MM.1S (cell line): Measurements from ENCODE around the gene AKAP6.

Experiments
- DNase-seq: peaks from one replicate; pipeline ENCODE4 v3.0.0-alpha.2; 2015
- H2AFZ ChIP-seq: fragments of 300-600 bp; sonication (generic); 2 replicates; pipeline ENCODE4 v1.6.0; 2016; ENCODE audit warnings: antibody characterized with exemption, low read length
- H3F3A ChIP-seq: fragments of 300-600 bp; sonication (generic); 2 replicates; pipeline ENCODE4 v1.6.1; 2016; ENCODE audit warnings: mild to moderate bottlenecking, antibody characterized with exemption, low read length, moderate library complexity, mixed read lengths; ENCODE audit not compliant: insufficient read depth
- H3K27ac ChIP-seq: fragments of 300-600 bp; sonication (generic); 2 replicates; pipeline ENCODE4 v1.5.1; 2016; ENCODE audit warnings: mild to moderate bottlenecking, low read length
- H3K27me3 ChIP-seq: fragments of 300-600 bp; sonication (generic); replicated peaks from 2 replicates; pipeline ENCODE4 v1.6.0; 2016; ENCODE audit warnings: low read length; ENCODE audit not compliant: insufficient read depth
- H3K36me3 ChIP-seq: fragments of 300-600 bp; sonication (generic); replicated peaks from 2 replicates; pipeline ENCODE4 v1.6.1; 2016; ENCODE audit warnings: mild to moderate bottlenecking, low read length, mixed read lengths; ENCODE audit not compliant: insufficient read depth
- H3K4me1 ChIP-seq: fragments of 300-600 bp; sonication (generic); 2 replicates; pipeline ENCODE4 v1.6.1; 2016; ENCODE audit warnings: low read length, mixed read lengths
- H3K4me2 ChIP-seq: fragments of 300-600 bp; sonication (generic); 2 replicates; pipeline ENCODE4 v1.6.0; 2016; ENCODE audit warnings: low read depth, low read length
- H3K4me3 ChIP-seq: fragments of 300-600 bp; sonication (generic); 2 replicates; pipeline ENCODE4 v1.5.1; 2016; ENCODE audit warnings: low read length, mixed read lengths
- H3K79me2 ChIP-seq: fragments of 300-600 bp; sonication (generic); 2 replicates; pipeline ENCODE4 v1.6.1; 2016; ENCODE audit warnings: mixed run types, low read length, mixed read lengths
- H3K9ac ChIP-seq: fragments of 300-600 bp; sonication (generic); 2 replicates; pipeline ENCODE4 v1.6.1; 2016; ENCODE audit warnings: low read length, mixed read lengths
- H3K9me2 ChIP-seq: fragments of 300-600 bp; sonication (generic); replicated peaks from 2 replicates; pipeline ENCODE4 v1.6.1; 2016; ENCODE audit warnings: mild to moderate bottlenecking, low read length, mixed read lengths; ENCODE audit not compliant: insufficient read depth
- H3K9me3 ChIP-seq: fragments of 300-600 bp; sonication (generic); replicated peaks from 2 replicates; pipeline ENCODE4 v1.6.1; 2016; ENCODE audit warnings: mild to moderate bottlenecking, low read length, mixed read lengths; ENCODE audit not compliant: insufficient read depth
- H4K20me1 ChIP-seq: fragments of 300-600 bp; sonication (generic); 2 replicates; pipeline ENCODE4 v1.6.1; 2016; ENCODE audit warnings: mild to moderate bottlenecking, low read length, moderate library complexity, mixed read lengths; ENCODE audit not compliant: insufficient read depth
- EZH2 ChIP-seq: fragments of 300-600 bp; sonication (generic); optimal IDR thresholded peaks from 2 replicates; pipeline ENCODE3; 2017; ENCODE audit warnings: low read depth, mild to moderate bottlenecking, antibody characterized with exemption, low read length, mixed read lengths
- EZH2phosphoT487 ChIP-seq: fragments of 300-600 bp; sonication (generic); IDR thresholded peaks from 2 replicates; pipeline ENCODE4 v1.6.1; 2018; ENCODE audit warnings: antibody characterized with exemption, low read length
- TF ChIP-seq, protein P1 (sequence below): fragments of 300-600 bp; sonication (generic); IDR thresholded peaks from 2 replicates; pipeline ENCODE4 v1.5.1; 2016; ENCODE audit warnings: antibody characterized with exemption, low read length, mixed read lengths

Gene AKAP6

DNA sequence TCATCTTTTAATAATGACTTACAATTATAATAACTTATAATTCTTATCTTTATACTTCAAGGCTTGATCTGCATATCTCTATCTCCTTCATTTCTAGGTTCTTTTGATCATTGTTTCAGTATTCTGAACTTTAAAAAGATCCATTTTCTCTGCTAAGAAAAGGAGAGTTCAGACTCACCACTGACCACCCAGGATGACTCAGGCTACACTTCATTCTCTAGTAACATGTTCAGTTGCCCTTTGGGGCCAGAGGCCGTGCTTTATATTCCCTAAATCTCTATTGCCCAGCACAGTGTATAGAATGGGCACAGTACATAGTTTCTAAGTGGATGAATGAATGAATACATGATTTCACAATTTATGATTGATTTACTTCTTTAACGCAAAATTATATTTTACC lies 268.7 kb downstream of the AKAP6 start:
- Histone ChIP-seq H3K9me3 (no peaks in the 10 kb centered on the region), H3K4me1 (no peaks in the 10 kb centered on the region)

DNA sequence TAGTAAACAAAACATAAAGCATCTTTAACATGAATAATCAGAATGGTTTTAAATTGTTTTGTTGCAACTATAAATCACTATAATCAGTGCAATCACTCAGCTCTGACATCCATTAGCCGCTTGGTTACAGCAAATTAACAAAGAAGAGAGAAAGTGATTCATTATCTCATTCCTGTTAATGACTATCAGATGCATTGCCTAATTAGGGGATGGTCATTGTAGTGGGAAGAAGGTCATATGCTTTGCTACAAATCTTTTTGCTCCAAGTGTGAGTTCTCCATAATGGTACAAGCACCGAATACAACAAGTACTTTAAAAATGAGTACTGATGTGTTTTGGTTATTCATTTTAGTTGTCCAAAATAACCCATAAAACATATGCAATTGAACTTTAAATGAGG lies 272.0 kb downstream of the AKAP6 start:
- no peak overlapping the region for H3K4me2 ChIP-seq
- no peaks in the 10 kb centered on the region for H3K27me3 ChIP-seq
- H3K9me3 ChIP-seq = no peaks in the 10 kb centered on the region
- H3K79me2 ChIP-seq = no peaks in the 10 kb centered on the region
- H2AFZ ChIP-seq = no peak overlapping the region
- H3K27ac ChIP-seq = no peak overlapping the region
- DNase-seq = no peak
- TF ChIP-seq, protein P1, sequence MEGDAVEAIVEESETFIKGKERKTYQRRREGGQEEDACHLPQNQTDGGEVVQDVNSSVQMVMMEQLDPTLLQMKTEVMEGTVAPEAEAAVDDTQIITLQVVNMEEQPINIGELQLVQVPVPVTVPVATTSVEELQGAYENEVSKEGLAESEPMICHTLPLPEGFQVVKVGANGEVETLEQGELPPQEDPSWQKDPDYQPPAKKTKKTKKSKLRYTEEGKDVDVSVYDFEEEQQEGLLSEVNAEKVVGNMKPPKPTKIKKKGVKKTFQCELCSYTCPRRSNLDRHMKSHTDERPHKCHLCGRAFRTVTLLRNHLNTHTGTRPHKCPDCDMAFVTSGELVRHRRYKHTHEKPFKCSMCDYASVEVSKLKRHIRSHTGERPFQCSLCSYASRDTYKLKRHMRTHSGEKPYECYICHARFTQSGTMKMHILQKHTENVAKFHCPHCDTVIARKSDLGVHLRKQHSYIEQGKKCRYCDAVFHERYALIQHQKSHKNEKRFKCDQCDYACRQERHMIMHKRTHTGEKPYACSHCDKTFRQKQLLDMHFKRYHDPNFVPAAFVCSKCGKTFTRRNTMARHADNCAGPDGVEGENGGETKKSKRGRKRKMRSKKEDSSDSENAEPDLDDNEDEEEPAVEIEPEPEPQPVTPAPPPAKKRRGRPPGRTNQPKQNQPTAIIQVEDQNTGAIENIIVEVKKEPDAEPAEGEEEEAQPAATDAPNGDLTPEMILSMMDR = no peak
- H3K36me3 ChIP-seq = no peaks in the 10 kb centered on the region
- no peak overlapping the region for H3K4me3 ChIP-seq
- H3K9ac ChIP-seq = no peak overlapping the region
- no peaks in the 10 kb centered on the region for H4K20me1 ChIP-seq
- H3K4me1 ChIP-seq = peaks cover 12% of the 10 kb centered on the region; the same call in 1 of the 2 replicates
- H3F3A ChIP-seq = no peaks in the 10 kb centered on the region
- H3K9me2 ChIP-seq = no peaks in the 10 kb centered on the region

More for the DNA sequence above, 268.7 kb downstream of the AKAP6 start:
- Histone ChIP-seq H3K9ac (no peak overlapping the region), H4K20me1 (no peaks in the 10 kb centered on the region), H3K9me2 (no peaks in the 10 kb centered on the region), H3K27me3 (no peaks in the 10 kb centered on the region), H3K4me2 (no peak overlapping the region), H3F3A (no peaks in the 10 kb centered on the region), H3K79me2 (no peaks in the 10 kb centered on the region), H2AFZ (no peak overlapping the region), H3K27ac (no peak overlapping the region), H3K4me3 (no peak overlapping the region), H3K36me3 (no peaks in the 10 kb centered on the region)
- no peak for DNase-seq
- no peak for TF ChIP-seq EZH2phosphoT487
- TF ChIP-seq, protein P1 = no peak
- no peak for TF ChIP-seq EZH2

DNA sequence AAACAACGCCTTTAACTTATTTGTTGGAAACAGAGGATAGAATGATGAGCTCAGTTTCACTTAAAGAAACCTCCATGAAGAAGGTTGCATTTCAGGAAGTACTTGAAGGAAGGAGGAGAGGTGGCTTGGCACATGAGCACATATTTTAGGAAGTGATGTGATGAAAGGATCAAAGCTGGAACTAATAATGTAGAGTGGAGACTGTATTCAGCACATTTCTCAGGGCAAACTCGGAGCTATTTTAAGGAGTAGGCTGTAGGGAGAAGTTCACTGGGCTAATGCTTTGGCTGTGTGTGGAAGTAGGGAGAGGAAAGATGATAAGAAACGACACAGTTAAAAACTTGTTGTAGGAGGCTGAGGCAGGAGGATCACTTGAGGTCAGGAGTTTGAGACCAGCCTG lies 272.8 kb downstream of the AKAP6 start:
- Histone ChIP-seq H3K9me3 (no peaks in the 10 kb centered on the region), H3K9me2 (no peaks in the 10 kb centered on the region), H3K9ac (no peak overlapping the region), H3K4me2 (no peak overlapping the region), H2AFZ (no peak overlapping the region), H3K27me3 (no peaks in the 10 kb centered on the region), H3K36me3 (no peaks in the 10 kb centered on the region), H3F3A (no peaks in the 10 kb centered on the region), H4K20me1 (no peaks in the 10 kb centered on the region), H3K79me2 (no peaks in the 10 kb centered on the region), H3K27ac (no peak overlapping the region), H3K4me3 (no peak overlapping the region), H3K4me1 (peaks cover 12% of the 10 kb centered on the region; the same call in 1 of the 2 replicates)
- TF ChIP-seq, protein P1 = no peak
- no peak for TF ChIP-seq EZH2phosphoT487
- no peak for TF ChIP-seq EZH2
- no peak for DNase-seq
